ENCODE measurements around the gene ARSJ.

ARSJ gene

DNA sequence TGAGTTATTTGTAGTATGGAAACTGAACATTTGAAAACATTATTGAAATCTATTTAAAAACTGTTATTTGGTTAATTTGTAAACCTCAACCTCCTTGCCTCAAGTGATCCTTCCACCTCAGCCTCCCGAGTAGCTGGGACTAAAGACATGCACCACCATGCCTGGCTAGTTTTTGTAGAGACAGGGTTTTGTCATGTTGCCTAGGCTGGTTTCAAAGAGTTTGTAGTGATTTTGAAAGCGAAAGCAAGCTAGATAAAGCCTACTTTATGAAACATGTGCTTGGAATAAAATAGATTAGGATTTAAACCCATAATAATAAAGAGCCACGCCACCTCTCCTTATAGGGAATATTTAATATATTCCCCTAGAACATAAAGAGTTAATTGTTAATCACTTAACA is 23.5 kb downstream of the ARSJ start:
- Histone ChIP-seq H3K4me3 (ENCODE audit: low read length) (no peak overlapping the region), H3K27ac (ENCODE audit: low read length) (no peak overlapping the region)
- peak; percentile 31 for DNase-seq

DNA sequence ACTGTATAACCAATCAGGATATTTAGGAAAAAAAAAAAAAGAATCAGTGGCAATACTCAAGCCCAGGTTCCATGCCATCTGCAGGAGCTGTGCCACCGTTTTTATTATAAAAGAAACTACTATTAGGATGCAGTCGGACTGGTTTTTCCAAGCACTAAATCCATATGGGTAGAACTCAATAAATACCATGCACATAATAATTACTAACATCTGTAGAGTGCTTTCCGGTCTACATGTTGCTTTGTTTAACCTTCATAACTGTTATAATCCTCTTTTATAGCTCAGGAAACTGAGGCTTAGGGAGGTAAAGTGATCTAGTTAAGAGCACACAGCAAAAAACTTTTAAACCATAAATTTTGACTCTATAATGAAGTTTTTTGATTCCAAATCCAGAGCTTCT is 24.0 kb downstream of the ARSJ start:
- Histone ChIP-seq H3K79me2 (ENCODE audit: low read length) (no peaks in the 10 kb centered on the region), H3K9me3 (replicated peaks; ENCODE audit: insufficient read depth, low read length) (no peaks in the 10 kb centered on the region), H3K36me3 (replicated peaks; ENCODE audit: insufficient read depth, low read length) (no peaks in the 10 kb centered on the region), H3K9ac (ENCODE audit: low read length) (no peak overlapping the region), H3K27ac (ENCODE audit: low read length) (no peak overlapping the region), H3K27me3 (replicated peaks; ENCODE audit: insufficient read depth, low read length) (no peaks in the 10 kb centered on the region), H4K20me1 (ENCODE audit: insufficient read depth, low read length) (no peaks in the 10 kb centered on the region), H3K4me3 (ENCODE audit: low read length) (no peak overlapping the region), H3K4me2 (ENCODE audit: low read depth, low read length) (no peak overlapping the region), H2AFZ (ENCODE audit: low read length) (no peak overlapping the region), H3K4me1 (ENCODE audit: low read length) (no peaks in the 10 kb centered on the region), H3F3A (ENCODE audit: insufficient read depth, low read length) (no peaks in the 10 kb centered on the region), H3K9me2 (replicated peaks; ENCODE audit: insufficient read depth, low read length) (no peaks in the 10 kb centered on the region)
- TF ChIP-seq, protein P1, sequence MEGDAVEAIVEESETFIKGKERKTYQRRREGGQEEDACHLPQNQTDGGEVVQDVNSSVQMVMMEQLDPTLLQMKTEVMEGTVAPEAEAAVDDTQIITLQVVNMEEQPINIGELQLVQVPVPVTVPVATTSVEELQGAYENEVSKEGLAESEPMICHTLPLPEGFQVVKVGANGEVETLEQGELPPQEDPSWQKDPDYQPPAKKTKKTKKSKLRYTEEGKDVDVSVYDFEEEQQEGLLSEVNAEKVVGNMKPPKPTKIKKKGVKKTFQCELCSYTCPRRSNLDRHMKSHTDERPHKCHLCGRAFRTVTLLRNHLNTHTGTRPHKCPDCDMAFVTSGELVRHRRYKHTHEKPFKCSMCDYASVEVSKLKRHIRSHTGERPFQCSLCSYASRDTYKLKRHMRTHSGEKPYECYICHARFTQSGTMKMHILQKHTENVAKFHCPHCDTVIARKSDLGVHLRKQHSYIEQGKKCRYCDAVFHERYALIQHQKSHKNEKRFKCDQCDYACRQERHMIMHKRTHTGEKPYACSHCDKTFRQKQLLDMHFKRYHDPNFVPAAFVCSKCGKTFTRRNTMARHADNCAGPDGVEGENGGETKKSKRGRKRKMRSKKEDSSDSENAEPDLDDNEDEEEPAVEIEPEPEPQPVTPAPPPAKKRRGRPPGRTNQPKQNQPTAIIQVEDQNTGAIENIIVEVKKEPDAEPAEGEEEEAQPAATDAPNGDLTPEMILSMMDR (IDR thresholded peaks at IDR 0.05; ENCODE audit: low read length): no peak
- DNase-seq: no peak

More for the DNA sequence above, 23.5 kb downstream of the ARSJ start:
- Histone ChIP-seq H3K9me2 (replicated peaks; ENCODE audit: insufficient read depth, low read length) (no peaks in the 10 kb centered on the region), H3K9me3 (replicated peaks; ENCODE audit: insufficient read depth, low read length) (no peaks in the 10 kb centered on the region), H3K36me3 (replicated peaks; ENCODE audit: insufficient read depth, low read length) (no peaks in the 10 kb centered on the region), H3F3A (ENCODE audit: insufficient read depth, low read length) (no peaks in the 10 kb centered on the region), H3K79me2 (ENCODE audit: low read length) (no peaks in the 10 kb centered on the region), H4K20me1 (ENCODE audit: insufficient read depth, low read length) (no peaks in the 10 kb centered on the region), H3K9ac (ENCODE audit: low read length) (no peak overlapping the region), H3K4me2 (ENCODE audit: low read depth, low read length) (peak overlapping the region; percentile 10; the same call in 1 of the 2 replicates), H2AFZ (ENCODE audit: low read length) (no peak overlapping the region), H3K27me3 (replicated peaks; ENCODE audit: insufficient read depth, low read length) (no peaks in the 10 kb centered on the region), H3K4me1 (ENCODE audit: low read length) (no peaks in the 10 kb centered on the region)
- TF ChIP-seq EZH2phosphoT487 (IDR thresholded peaks at IDR 0.05; ENCODE audit: low read length): no peak
- TF ChIP-seq, protein P1 (IDR thresholded peaks at IDR 0.05; ENCODE audit: low read length): no peak
- TF ChIP-seq EZH2 (optimal IDR thresholded peaks at IDR 0.05; ENCODE audit: low read depth, low read length): no peak

DNA sequence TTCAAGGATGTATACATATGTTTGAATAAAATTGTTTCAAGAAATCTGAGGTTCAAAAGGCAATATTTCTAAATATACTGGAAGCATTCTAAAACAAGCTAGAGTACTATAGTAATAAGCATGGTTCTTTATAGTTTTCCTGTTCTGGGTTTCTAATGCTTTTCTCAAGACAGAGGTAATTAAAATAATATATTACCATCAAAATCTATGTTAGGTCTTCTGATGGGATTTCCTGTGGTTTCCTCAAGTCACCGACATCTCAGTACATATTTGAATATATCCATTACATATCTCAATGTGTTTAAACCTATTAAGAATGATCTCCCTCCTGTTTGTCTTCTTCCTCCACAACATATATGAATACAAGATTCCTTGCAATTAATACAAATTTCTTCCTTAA is 25.6 kb downstream of the ARSJ start:
- H3K9me3 ChIP-seq (replicated peaks; ENCODE audit: insufficient read depth, low read length): no peaks in the 10 kb centered on the region
- no peaks in the 10 kb centered on the region for H3K9me2 ChIP-seq (replicated peaks; ENCODE audit: insufficient read depth, low read length)
- H3K4me2 ChIP-seq (ENCODE audit: low read depth, low read length): no peak overlapping the region
- H3F3A ChIP-seq (ENCODE audit: insufficient read depth, low read length): no peaks in the 10 kb centered on the region
- TF ChIP-seq EZH2 (optimal IDR thresholded peaks at IDR 0.05; ENCODE audit: low read depth, low read length) (no peak), EZH2phosphoT487 (IDR thresholded peaks at IDR 0.05; ENCODE audit: low read length) (no peak)
- TF ChIP-seq, protein P1 (IDR thresholded peaks at IDR 0.05; ENCODE audit: low read length): no peak
- H3K9ac ChIP-seq (ENCODE audit: low read length): no peak overlapping the region
- no peak overlapping the region for H3K27ac ChIP-seq (ENCODE audit: low read length)
- H3K4me1 ChIP-seq (ENCODE audit: low read length): no peaks in the 10 kb centered on the region
- no peaks in the 10 kb centered on the region for H3K27me3 ChIP-seq (replicated peaks; ENCODE audit: insufficient read depth, low read length)
- H3K79me2 ChIP-seq (ENCODE audit: low read length): no peaks in the 10 kb centered on the region
- no peak for DNase-seq
- H2AFZ ChIP-seq (ENCODE audit: low read length): no peak overlapping the region
- H3K4me3 ChIP-seq (ENCODE audit: low read length): no peak overlapping the region
- no peaks in the 10 kb centered on the region for H3K36me3 ChIP-seq (replicated peaks; ENCODE audit: insufficient read depth, low read length)
- no peaks in the 10 kb centered on the region for H4K20me1 ChIP-seq (ENCODE audit: insufficient read depth, low read length)
